ENCODE data around the gene OASL.

DNA sequence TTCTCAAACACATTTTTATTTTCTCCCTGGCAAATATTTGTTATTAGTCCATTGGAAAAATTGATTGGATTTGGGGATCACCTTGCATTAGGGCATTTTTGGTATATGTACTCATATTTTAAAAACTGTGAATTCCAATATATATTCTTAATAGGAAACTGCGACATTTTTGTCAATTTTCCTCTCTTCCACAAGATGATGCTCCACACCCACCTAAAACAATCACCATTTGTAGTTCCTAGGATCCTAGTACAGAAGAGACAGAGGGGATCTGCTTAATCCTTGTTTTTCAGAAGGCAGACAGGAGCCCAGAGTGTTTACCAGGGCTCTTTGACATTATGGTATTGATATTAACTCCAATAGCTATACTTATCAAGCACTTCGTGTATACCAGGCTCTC is 22.8 kb upstream of the OASL start:
- TF ChIP-seq POLR2AphosphoS5 (IDR thresholded peaks at IDR 0.05; ENCODE audit: borderline replicate concordance, low read depth, low read length) = no peak
- TF ChIP-seq EZH2 (IDR thresholded peaks at IDR 0.05) = no peak
